ENCODE data around the gene DIS3L2.

GRCh38 chr2:232075859-232076258 lies 114.3 kb downstream of the DIS3L2 start:
- TF ChIP-seq CTCF (IDR thresholded peaks at IDR 0.05 in 8 of 11, conservative IDR thresholded peaks at IDR 0.05 in 3 of 11) (no peak), POLR2A (IDR thresholded peaks at IDR 0.05) (no peak)
